IMR-90 (cell line): ENCODE data around the gene SNX27. TPM values are rescaled to one million over a fixed set of nuclear protein-coding genes. Genes with fewer than 3 reads are reported as not detected.
"Not testable (repeated sequence)": the region's sequence is repeated elsewhere in the genome, so short reads cannot be mapped to it uniquely, and the experiment has no call there.

ENCODE experiments used
- ATAC-seq: fragments of 200-7000 bp; cut with Tn5 transposase; 2 replicates; pipeline ENCODE4 v1.9.1; 2020; ENCODE audit warnings: low read depth, mild to moderate bottlenecking, moderate library complexity
- BruUV-seq: library from RNA; stranded (reverse); fragments of 400-500 nt; replicated peaks from 2 replicates; lab custom pipeline; 2021; lab: Mats Ljungman, UMichigan
- CTCF ChIA-PET: fragments of 300-600 bp; formaldehyde crosslinking; extraction: SDS; loops from one replicate; lab custom pipeline; 2021; ENCODE audit warnings: antibody characterized with exemption; lab: Yijun Ruan, JAX
- POLR2A ChIA-PET: fragments of 300-600 bp; sonication (Branson Sonifier 250); formaldehyde crosslinking; loops from one replicate; lab custom pipeline; 2022; ENCODE audit warnings: antibody characterized with exemption; ENCODE audit not compliant: unreplicated experiment; lab: Charles Lee
- DNase-seq: peaks from one replicate; pipeline ENCODE4 v3.0.0; 2013
- H2AFZ ChIP-seq: replicated peaks from 2 replicates; pipeline ENCODE3; 2013; ENCODE audit warnings: low read length, mild to moderate bottlenecking; ENCODE audit not compliant: poor library complexity
- H2AK5ac ChIP-seq: 2 replicates; pipeline ENCODE4 v1.6.1; 2013; ENCODE audit warnings: low read depth, low read length, inconsistent platforms
- H2AK9ac ChIP-seq: replicated peaks from 2 replicates; pipeline ENCODE3; 2013; ENCODE audit warnings: mild to moderate bottlenecking, low read depth, low read length, moderate library complexity; ENCODE audit not compliant: poor library complexity
- H2BK120ac ChIP-seq: 2 replicates; pipeline ENCODE4 v1.6.1; 2013; ENCODE audit warnings: low read depth, low read length, inconsistent platforms
- H2BK15ac ChIP-seq: 3 replicates; pipeline ENCODE4 v1.6.1; 2013; ENCODE audit warnings: low read depth, low read length, inconsistent platforms
- H2BK20ac ChIP-seq: 2 replicates; pipeline ENCODE4 v1.6.1; 2013; ENCODE audit warnings: low read depth, mild to moderate bottlenecking, inconsistent platforms, low read length, moderate library complexity
- H2BK5ac ChIP-seq: 2 replicates; pipeline ENCODE4 v1.6.1; 2013; ENCODE audit warnings: mild to moderate bottlenecking, low read depth, low read length, inconsistent platforms; ENCODE audit not compliant: poor library complexity, severe bottlenecking
- H3K14ac ChIP-seq: replicated peaks from 2 replicates; pipeline ENCODE4 v1.6.1; 2013; ENCODE audit warnings: low read depth, low read length, inconsistent platforms
- H3K18ac ChIP-seq: 2 replicates; pipeline ENCODE4 v1.6.1; 2013; ENCODE audit warnings: low read depth, low read length, control low read depth
- H3K23ac ChIP-seq: 2 replicates; pipeline ENCODE4 v1.6.1; 2013; ENCODE audit warnings: low read depth, low read length, inconsistent platforms
- H3K27ac ChIP-seq: 2 replicates; pipeline ENCODE4 v1.5.1; 2013; ENCODE audit warnings: mild to moderate bottlenecking, control low read depth, low read length; ENCODE audit not compliant: insufficient read depth
- H3K27me3 ChIP-seq: 2 replicates; pipeline ENCODE4 v1.6.1; 2013; ENCODE audit warnings: low read length; ENCODE audit not compliant: control insufficient read depth, insufficient read depth
- H3K36me3 ChIP-seq: 2 replicates; pipeline ENCODE4 v1.6.1; 2013; ENCODE audit warnings: low read length, mixed read lengths; ENCODE audit not compliant: control insufficient read depth, insufficient read depth
- H3K4ac ChIP-seq: 2 replicates; pipeline ENCODE4 v1.6.1; 2013; ENCODE audit warnings: low read depth, low read length, inconsistent platforms
- H3K4me1 ChIP-seq: 2 replicates; pipeline ENCODE4 v1.6.1; 2013; ENCODE audit warnings: low read length, mixed read lengths; ENCODE audit not compliant: control insufficient read depth, insufficient read depth
- H3K4me2 ChIP-seq: 2 replicates; pipeline ENCODE4 v1.6.1; 2013; ENCODE audit warnings: low read depth, mild to moderate bottlenecking, control low read depth, low read length, moderate library complexity
- H3K4me3 ChIP-seq: 2 replicates; pipeline ENCODE4 v1.5.1; 2013; ENCODE audit warnings: low read depth, mild to moderate bottlenecking, control low read depth, low read length, moderate library complexity; ENCODE audit not compliant: insufficient read depth
- H3K56ac ChIP-seq: 2 replicates; pipeline ENCODE4 v1.6.1; 2013; ENCODE audit warnings: low read length, inconsistent platforms; ENCODE audit not compliant: insufficient read depth; ENCODE audit errors: extremely low read depth
- H3K79me1 ChIP-seq, 2 experiments: 2 replicates each; pipeline ENCODE4 v1.6.1; 2013; ENCODE audit warnings: low read length in 2 of 2, inconsistent platforms in 1 of 2, low read depth in 1 of 2
- H3K9ac ChIP-seq: 2 replicates; pipeline ENCODE4 v1.6.1; 2013; ENCODE audit warnings: low read depth, low read length, control low read depth
- H3K9me1 ChIP-seq: 2 replicates; pipeline ENCODE4 v1.6.1; 2013; ENCODE audit warnings: low read length, inconsistent platforms; ENCODE audit not compliant: insufficient read depth
- H3K9me3 ChIP-seq: 2 replicates; pipeline ENCODE4 v1.6.1; 2013; ENCODE audit warnings: low read length; ENCODE audit not compliant: control insufficient read depth, insufficient read depth
- H4K20me1 ChIP-seq: 2 replicates; pipeline ENCODE4 v1.6.1; 2013; ENCODE audit warnings: low read length, inconsistent platforms; ENCODE audit not compliant: insufficient read depth
- H4K5ac ChIP-seq: 2 replicates; pipeline ENCODE4 v1.6.1; 2013; ENCODE audit warnings: mild to moderate bottlenecking, low read depth, low read length, control low read depth
- H4K8ac ChIP-seq, 2 experiments: 2 replicates each; pipeline ENCODE4 v1.6.1; 2013; ENCODE audit warnings: low read depth in 2 of 2, low read length in 2 of 2, control low read depth in 1 of 2, inconsistent platforms in 1 of 2
- H4K91ac ChIP-seq: 2 replicates; pipeline ENCODE4 v1.6.1; 2013; ENCODE audit warnings: low read depth, low read length, inconsistent platforms; ENCODE audit not compliant: insufficient read depth
- WGBS, 2 experiments: methylation state at CpG; one replicate each; pipeline versions ENCODE4 v1.1.5 to v1.1.7; 2013; ENCODE audit warnings: missing lambda C conversion rate in 2 of 2; ENCODE audit not compliant: insufficient read length in 1 of 2; ENCODE audit errors: extremely low coverage in 2 of 2; 5-methylcytosine and 5-hydroxymethylcytosine counted together
- dilution Hi-C: fragments of 300-500 bp; cut with HindIII; formaldehyde crosslinking; loops from one replicate; pipeline ENCODE4 v1.14.3; 2018; ENCODE audit warnings: low sequenced_read_pairs; ENCODE audit not compliant: unreplicated experiment
- in situ Hi-C: fragments of 300-500 bp; cut with MboI; formaldehyde crosslinking; loops from 3 replicates; pipeline ENCODE4 v1.14.3; 2019; ENCODE audit warnings: low sequenced_read_pairs, inconsistent platforms, mixed read lengths
- intact Hi-C: fragments of 100-400 bp; cut with micrococcal nuclease; formaldehyde crosslinking; loops from 2 replicates; pipeline ENCODE4 v1.10.0; 2022
- polyA plus RNA-seq, 3 experiments: library from polyadenylated mRNA; depleted of rRNA; stranded (reverse); fragments of >200 nt; gene quantifications; 2 replicates each; pipeline ENCODE4 v1.2.3, GENCODE V29; 2012; ENCODE audit warnings: low replicate concordance in 1 of 3
- total RNA-seq: library from RNA; depleted of rRNA; stranded (reverse); fragments of >200 nt; gene quantifications from 2 replicates; pipeline ENCODE4 v1.2.3, GENCODE V29; 2012

SNX27 gene
- total and polyA plus RNA-seq, 2 of the 4 experiments (the other 2 are of a cell fraction), result 12.3 to 25.6 TPM

DNA sequence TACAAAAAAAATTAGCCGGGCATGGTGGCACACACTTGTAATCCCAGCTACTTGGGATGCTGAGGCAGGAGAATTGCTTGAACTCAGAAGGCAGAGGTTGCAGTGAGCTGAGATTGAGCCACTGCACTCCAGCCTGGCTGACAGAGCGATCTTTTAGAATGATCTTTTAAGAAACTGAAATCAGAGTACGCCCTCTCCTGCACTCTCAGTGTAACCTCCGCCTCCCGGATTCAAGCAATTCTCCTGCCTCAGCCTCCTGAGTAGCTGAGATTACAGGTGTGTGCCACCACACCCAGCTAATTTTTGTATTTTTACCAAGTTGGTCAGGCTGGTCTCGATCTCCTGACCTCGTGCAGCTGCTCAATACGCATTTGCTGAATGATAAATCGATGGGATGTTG lies 122.1 kb downstream of the SNX27 start:
- H3K14ac ChIP-seq, H3K27ac ChIP-seq, H3K9ac ChIP-seq, H3K4me1 ChIP-seq, H2BK120ac ChIP-seq, H4K91ac ChIP-seq, H2AK5ac ChIP-seq, H3K23ac ChIP-seq, H3K56ac ChIP-seq, dilution Hi-C loops, H2AK9ac ChIP-seq, H3K9me3 ChIP-seq, H3K79me1 ChIP-seq, BruUV-seq, H3K4ac ChIP-seq, H3K9me1 ChIP-seq, H4K20me1 ChIP-seq, H4K5ac ChIP-seq, DNase-seq, H3K4me3 ChIP-seq, H3K36me3 ChIP-seq, H2BK15ac ChIP-seq, POLR2A ChIA-PET, H4K8ac ChIP-seq, H2BK20ac ChIP-seq, ATAC-seq, H2AFZ ChIP-seq, H3K18ac ChIP-seq, H2BK5ac ChIP-seq, H3K4me2 ChIP-seq: not testable (repeated sequence)
- peaks cover 33% of the 10 kb centered on the region for H3K27me3 ChIP-seq
- in situ Hi-C loops, result loop anchor here (10.0 kb wide), 1 partner anchor 199 kb away; no protein-coding TSS in a partner anchor
- CTCF ChIA-PET, result interaction anchor here (1.0 to 1.5 kb wide), 5 partner anchors 10 to 268 kb away, joined by 3 to 4 read pairs (median 3); no protein-coding TSS in a partner anchor
- WGBS, 2 experiments, result 83% methylated on average over 6 of the region's 9 CpGs; no CpG with 5 or more reads in 1 of the 2 experiments
- intact Hi-C loops, result loop anchor here (2.0 kb wide), 2 partner anchors 139 to 433 kb away; no protein-coding TSS in a partner anchor
